ENCODE data around the gene ASXL3. TPM values are rescaled to one million over a fixed set of nuclear protein-coding genes. Genes with fewer than 3 reads are reported as not detected.

Gene ASXL3
- total and polyA plus RNA-seq, 10 of the 15 experiments (the other 5 are each of a cell fraction or from before 2014, with no cell fraction given), result 0.15 TPM; not detected in 9

DNA sequence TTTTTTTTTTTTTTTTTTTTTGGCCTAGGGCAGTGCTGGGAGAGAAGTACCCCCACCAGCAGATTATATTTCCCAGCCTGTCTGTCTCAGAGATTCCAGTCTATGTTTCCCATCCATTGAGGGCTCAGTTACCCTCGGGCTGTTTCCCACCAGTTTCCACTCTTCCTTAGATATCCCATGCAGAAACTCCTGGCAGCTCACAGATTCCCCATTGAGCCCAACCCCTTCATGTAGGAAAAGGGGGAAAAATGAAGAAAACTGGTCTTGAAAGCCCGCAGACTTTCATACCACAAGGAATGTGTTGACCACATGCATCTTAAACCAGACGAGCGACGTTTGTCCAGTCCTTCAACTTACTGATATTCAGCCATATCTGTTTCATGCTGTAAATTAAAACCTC lies 15.2 kb downstream of the ASXL3 start:
- WGBS (ENCODE audit: insufficient coverage, insufficient replicate concordance, low lambda C conversion rate, missing lambda C conversion rate), result 36% methylated on average over 5 of the region's 5 CpGs
- H3K9ac ChIP-seq (ENCODE audit: control insufficient read depth, insufficient read depth, low read length), result no peak overlapping the region
- no peak overlapping the region for H3K4me3 ChIP-seq
- no peaks in the 10 kb centered on the region for H4K20me1 ChIP-seq (ENCODE audit: control insufficient read depth, insufficient read depth)
- DNase-seq (ENCODE audit: low read depth, low spot score) (no peak), FAIRE-seq (no peak), ATAC-seq (no peak)
- H3K4me1 ChIP-seq (ENCODE audit: control insufficient read depth, insufficient read depth, low read length), result no peaks in the 10 kb centered on the region
- POLR2A ChIA-PET, result no interaction called here
- H3K9me3 ChIP-seq (replicated peaks; ENCODE audit: control insufficient read depth, insufficient read depth, low read length), result no peaks in the 10 kb centered on the region
- H2AFZ ChIP-seq (ENCODE audit: control insufficient read depth, low read depth, low read length), result no peak overlapping the region
- RAD21 ChIA-PET (ENCODE audit: unreplicated experiment), result no interaction called here
- intact Hi-C loops (cut with micrococcal nuclease; ENCODE audit: unreplicated experiment), result no loop called here
- BruUV-seq (replicated peaks), result no TSS peak
- in situ Hi-C loops (cut with MboI), result no loop called here
- H3K36me3 ChIP-seq (ENCODE audit: control insufficient read depth in 2 of 2, insufficient read depth in 2 of 2, low read length in 1 of 2), result no peaks in the 10 kb centered on the region
- no peak overlapping the region for H3K4me2 ChIP-seq (ENCODE audit: control insufficient read depth, insufficient read depth)
- SMC1A ChIA-PET (ENCODE audit: uncharacterized antibody, unreplicated experiment), result interaction anchor here (1.3 kb wide), 1 partner anchor 13 kb away, joined by 3 read pairs; no protein-coding TSS in a partner anchor
- CTCF ChIA-PET, result no interaction called here
- H3K27me3 ChIP-seq (replicated peaks in 1 of 2; ENCODE audit: control insufficient read depth in 2 of 2, insufficient read depth in 2 of 2, low read length in 1 of 2), result no peaks in the 10 kb centered on the region; a peak in 1 of 4 replicates
- no peaks in the 10 kb centered on the region for H3K79me2 ChIP-seq (ENCODE audit: control insufficient read depth, insufficient read depth, low read length)
- no peak overlapping the region for H3K27ac ChIP-seq (ENCODE audit: control insufficient read depth, insufficient read depth)
- TF ChIP-seq, protein P1, sequence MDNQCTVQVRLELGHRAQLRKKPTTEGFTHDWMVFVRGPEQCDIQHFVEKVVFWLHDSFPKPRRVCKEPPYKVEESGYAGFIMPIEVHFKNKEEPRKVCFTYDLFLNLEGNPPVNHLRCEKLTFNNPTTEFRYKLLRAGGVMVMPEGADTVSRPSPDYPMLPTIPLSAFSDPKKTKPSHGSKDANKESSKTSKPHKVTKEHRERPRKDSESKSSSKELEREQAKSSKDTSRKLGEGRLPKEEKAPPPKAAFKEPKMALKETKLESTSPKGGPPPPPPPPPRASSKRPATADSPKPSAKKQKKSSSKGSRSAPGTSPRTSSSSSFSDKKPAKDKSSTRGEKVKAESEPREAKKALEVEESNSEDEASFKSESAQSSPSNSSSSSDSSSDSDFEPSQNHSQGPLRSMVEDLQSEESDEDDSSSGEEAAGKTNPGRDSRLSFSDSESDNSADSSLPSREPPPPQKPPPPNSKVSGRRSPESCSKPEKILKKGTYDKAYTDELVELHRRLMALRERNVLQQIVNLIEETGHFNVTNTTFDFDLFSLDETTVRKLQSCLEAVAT (IDR thresholded peaks at IDR 0.05), result no peak
- TF ChIP-seq MYB (IDR thresholded peaks at IDR 0.05; ENCODE audit: borderline replicate concordance, low read depth, low read length) (no peak), FOXM1 (IDR thresholded peaks at IDR 0.05; ENCODE audit: low read depth, low read length) (no peak), ZBED1 (IDR thresholded peaks at IDR 0.05; ENCODE audit: borderline replicate concordance) (no peak), FOS (IDR thresholded peaks at IDR 0.05; ENCODE audit: borderline replicate concordance, extremely low read depth, insufficient read length) (no peak), HDAC6 (IDR thresholded peaks at IDR 0.05; ENCODE audit: unreplicated experiment) (no peak), GABPA (IDR thresholded peaks at IDR 0.05; ENCODE audit: low read depth) (no peak), NBN (IDR thresholded peaks at IDR 0.05) (no peak), SREBF2 (IDR thresholded peaks at IDR 0.05; ENCODE audit: low read length) (no peak), MTA3 (IDR thresholded peaks at IDR 0.05; ENCODE audit: borderline replicate concordance, low read length) (no peak)
- TF ChIP-seq, protein P2, sequence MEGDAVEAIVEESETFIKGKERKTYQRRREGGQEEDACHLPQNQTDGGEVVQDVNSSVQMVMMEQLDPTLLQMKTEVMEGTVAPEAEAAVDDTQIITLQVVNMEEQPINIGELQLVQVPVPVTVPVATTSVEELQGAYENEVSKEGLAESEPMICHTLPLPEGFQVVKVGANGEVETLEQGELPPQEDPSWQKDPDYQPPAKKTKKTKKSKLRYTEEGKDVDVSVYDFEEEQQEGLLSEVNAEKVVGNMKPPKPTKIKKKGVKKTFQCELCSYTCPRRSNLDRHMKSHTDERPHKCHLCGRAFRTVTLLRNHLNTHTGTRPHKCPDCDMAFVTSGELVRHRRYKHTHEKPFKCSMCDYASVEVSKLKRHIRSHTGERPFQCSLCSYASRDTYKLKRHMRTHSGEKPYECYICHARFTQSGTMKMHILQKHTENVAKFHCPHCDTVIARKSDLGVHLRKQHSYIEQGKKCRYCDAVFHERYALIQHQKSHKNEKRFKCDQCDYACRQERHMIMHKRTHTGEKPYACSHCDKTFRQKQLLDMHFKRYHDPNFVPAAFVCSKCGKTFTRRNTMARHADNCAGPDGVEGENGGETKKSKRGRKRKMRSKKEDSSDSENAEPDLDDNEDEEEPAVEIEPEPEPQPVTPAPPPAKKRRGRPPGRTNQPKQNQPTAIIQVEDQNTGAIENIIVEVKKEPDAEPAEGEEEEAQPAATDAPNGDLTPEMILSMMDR (IDR thresholded peaks at IDR 0.05 in 2 of 3, conservative IDR thresholded peaks at IDR 0.05 in 1 of 3; ENCODE audit: control insufficient read depth in 2 of 3, extremely low read depth in 1 of 3, insufficient read depth in 1 of 3, low read depth in 3 of 3, low read length in 3 of 3), result no peak
- TF ChIP-seq, protein P3, sequence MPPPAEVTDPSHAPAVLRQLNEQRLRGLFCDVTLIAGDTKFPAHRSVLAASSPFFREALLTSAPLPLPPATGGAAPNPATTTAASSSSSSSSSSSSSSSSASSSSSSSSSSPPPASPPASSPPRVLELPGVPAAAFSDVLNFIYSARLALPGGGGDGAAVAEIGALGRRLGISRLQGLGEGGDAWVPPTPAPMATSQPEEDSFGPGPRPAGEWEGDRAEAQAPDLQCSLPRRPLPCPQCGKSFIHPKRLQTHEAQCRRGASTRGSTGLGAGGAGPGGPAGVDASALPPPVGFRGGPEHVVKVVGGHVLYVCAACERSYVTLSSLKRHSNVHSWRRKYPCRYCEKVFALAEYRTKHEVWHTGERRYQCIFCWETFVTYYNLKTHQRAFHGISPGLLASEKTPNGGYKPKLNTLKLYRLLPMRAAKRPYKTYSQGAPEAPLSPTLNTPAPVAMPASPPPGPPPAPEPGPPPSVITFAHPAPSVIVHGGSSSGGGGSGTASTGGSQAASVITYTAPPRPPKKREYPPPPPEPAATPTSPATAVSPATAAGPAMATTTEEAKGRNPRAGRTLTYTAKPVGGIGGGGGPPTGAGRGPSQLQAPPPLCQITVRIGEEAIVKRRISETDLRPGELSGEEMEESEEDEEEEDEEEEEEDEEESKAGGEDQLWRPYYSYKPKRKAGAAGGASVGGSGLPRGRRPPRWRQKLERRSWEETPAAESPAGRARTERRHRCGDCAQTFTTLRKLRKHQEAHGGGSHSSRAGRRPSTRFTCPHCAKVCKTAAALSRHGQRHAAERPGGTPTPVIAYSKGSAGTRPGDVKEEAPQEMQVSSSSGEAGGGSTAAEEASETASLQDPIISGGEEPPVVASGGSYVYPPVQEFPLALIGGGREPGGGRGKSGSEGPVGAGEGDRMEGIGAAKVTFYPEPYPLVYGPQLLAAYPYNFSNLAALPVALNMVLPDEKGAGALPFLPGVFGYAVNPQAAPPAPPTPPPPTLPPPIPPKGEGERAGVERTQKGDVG (CRISPR knock-in tag; IDR thresholded peaks at IDR 0.05), result no peak
- TF ChIP-seq, protein P4, sequence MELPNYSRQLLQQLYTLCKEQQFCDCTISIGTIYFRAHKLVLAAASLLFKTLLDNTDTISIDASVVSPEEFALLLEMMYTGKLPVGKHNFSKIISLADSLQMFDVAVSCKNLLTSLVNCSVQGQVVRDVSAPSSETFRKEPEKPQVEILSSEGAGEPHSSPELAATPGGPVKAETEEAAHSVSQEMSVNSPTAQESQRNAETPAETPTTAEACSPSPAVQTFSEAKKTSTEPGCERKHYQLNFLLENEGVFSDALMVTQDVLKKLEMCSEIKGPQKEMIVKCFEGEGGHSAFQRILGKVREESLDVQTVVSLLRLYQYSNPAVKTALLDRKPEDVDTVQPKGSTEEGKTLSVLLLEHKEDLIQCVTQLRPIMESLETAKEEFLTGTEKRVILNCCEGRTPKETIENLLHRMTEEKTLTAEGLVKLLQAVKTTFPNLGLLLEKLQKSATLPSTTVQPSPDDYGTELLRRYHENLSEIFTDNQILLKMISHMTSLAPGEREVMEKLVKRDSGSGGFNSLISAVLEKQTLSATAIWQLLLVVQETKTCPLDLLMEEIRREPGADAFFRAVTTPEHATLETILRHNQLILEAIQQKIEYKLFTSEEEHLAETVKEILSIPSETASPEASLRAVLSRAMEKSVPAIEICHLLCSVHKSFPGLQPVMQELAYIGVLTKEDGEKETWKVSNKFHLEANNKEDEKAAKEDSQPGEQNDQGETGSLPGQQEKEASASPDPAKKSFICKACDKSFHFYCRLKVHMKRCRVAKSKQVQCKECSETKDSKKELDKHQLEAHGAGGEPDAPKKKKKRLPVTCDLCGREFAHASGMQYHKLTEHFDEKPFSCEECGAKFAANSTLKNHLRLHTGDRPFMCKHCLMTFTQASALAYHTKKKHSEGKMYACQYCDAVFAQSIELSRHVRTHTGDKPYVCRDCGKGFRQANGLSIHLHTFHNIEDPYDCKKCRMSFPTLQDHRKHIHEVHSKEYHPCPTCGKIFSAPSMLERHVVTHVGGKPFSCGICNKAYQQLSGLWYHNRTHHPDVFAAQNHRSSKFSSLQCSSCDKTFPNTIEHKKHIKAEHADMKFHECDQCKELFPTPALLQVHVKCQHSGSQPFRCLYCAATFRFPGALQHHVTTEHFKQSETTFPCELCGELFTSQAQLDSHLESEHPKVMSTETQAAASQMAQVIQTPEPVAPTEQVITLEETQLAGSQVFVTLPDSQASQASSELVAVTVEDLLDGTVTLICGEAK (IDR thresholded peaks at IDR 0.05; ENCODE audit: borderline replicate concordance), result no peak

All from GM12878 (cell line).